ENCODE data around the gene ZNF516. TPM values are rescaled to one million over a fixed set of nuclear protein-coding genes. Genes with fewer than 3 reads are reported as not detected.

The ZNF516 gene
- total RNA-seq, 1 experiment from 2014 or later, result 22.6 TPM

- H3K27ac Mint-ChIP-seq, result no peak overlapping the region; a peak in 1 of 7 replicates
- H3K36me3 Mint-ChIP-seq (ENCODE audit: insufficient read depth in 1 of 3, low read depth in 3 of 3), result peaks cover 0 to 16% (median 6%) of the 10 kb centered on the region in 3 experiments; a peak in 4 of 7 replicates
- no peak overlapping the region for H3T11ph ChIP-seq (ENCODE audit: low read length)
- H2BK15ac ChIP-seq (ENCODE audit: low read depth, low read length), result no peak overlapping the region
- no peak overlapping the region for H4K5ac ChIP-seq (ENCODE audit: insufficient read length, low read depth, low read length)
- H2AFZ ChIP-seq (ENCODE audit: low read length), result no peak overlapping the region
- no peak overlapping the region for H3K56ac ChIP-seq (ENCODE audit: insufficient read length, low read depth, low read length)
- H2BK20ac ChIP-seq (ENCODE audit: low read depth, low read length, poor library complexity, severe bottlenecking), result no peak overlapping the region
- no peak overlapping the region for H4K91ac ChIP-seq (ENCODE audit: insufficient read length, low read depth, low read length)
- no CpG with 5 or more reads among the region's 11 CpGs for WGBS (ENCODE audit: extremely low coverage, insufficient read length, low lambda C conversion rate)
- no peak overlapping the region for H3K9ac ChIP-seq (ENCODE audit: extremely low read depth, insufficient read length, low read length)
- H2AK5ac ChIP-seq (ENCODE audit: insufficient read length, low read length), result no peak overlapping the region
- H3K27me3 Mint-ChIP-seq (ENCODE audit: low read depth), result no peaks in the 10 kb centered on the region; the same call in 1 of the 2 replicates
- no peaks in the 10 kb centered on the region for H3K4me1 ChIP-seq (ENCODE audit: insufficient read depth, low read length)
- H2BK120ac ChIP-seq (ENCODE audit: low read depth, low read length, poor library complexity, severe bottlenecking), result no peak overlapping the region
- H3K4ac ChIP-seq (ENCODE audit: low read depth, low read length), result no peak overlapping the region
- no peak for DNase-seq
- no peak overlapping the region for H4K8ac ChIP-seq (replicated peaks; ENCODE audit: insufficient read length, low read depth, low read length)
- no peak overlapping the region for H3K4me3 Mint-ChIP-seq
- no peaks in the 10 kb centered on the region for H3K27me3 ChIP-seq (ENCODE audit: insufficient read depth, low read length)
- no peak overlapping the region for H2BK5ac ChIP-seq (ENCODE audit: insufficient read length, low read length)
- H3K9me3 ChIP-seq (ENCODE audit: control insufficient read depth, low read depth, low read length), result no peaks in the 10 kb centered on the region
- H3K27ac ChIP-seq (ENCODE audit: insufficient read length, low read depth, low read length), result no peak overlapping the region
- no peak for TF ChIP-seq CTCF (conservative IDR thresholded peaks at IDR 0.05)
- H3K4me2 ChIP-seq (ENCODE audit: insufficient read depth, insufficient read length, low read length), result no peak overlapping the region
- peaks cover 4% of the 10 kb centered on the region for H3K79me1 ChIP-seq (ENCODE audit: insufficient read depth, low read depth, low read length, poor library complexity, severe bottlenecking)
- no peak overlapping the region for H3K23ac ChIP-seq (ENCODE audit: insufficient read length, low read depth, low read length)
- no peak overlapping the region for H2BK12ac ChIP-seq (ENCODE audit: insufficient read length, low read depth, low read length)
- peaks cover 9 to 10% of the 10 kb centered on the region in 2 experiments; a peak in 3 of 4 replicates for H3K4me1 Mint-ChIP-seq
- no peak overlapping the region for H3K18ac ChIP-seq (ENCODE audit: insufficient read length, low read depth, low read length)
- H3K23me2 ChIP-seq (ENCODE audit: insufficient read length, low read depth, low read length, poor library complexity, severe bottlenecking), result no peaks in the 10 kb centered on the region
- H3K79me2 ChIP-seq (ENCODE audit: insufficient read depth, low read length), result no peaks in the 10 kb centered on the region
- no peak overlapping the region for H3K14ac ChIP-seq (ENCODE audit: insufficient read depth, low read length)
- H3K9me3 Mint-ChIP-seq, result peaks cover 5 to 8% of the 10 kb centered on the region in 2 experiments; a peak in 3 of 5 replicates
- no peaks in the 10 kb centered on the region for H4K20me1 ChIP-seq (ENCODE audit: control insufficient read depth, insufficient read depth, insufficient read length)
Observed at GRCh38 chr18:76389716-76390115, 105.3 kb downstream of the ZNF516 start.

Measured in H9 (cell line).